Heart right ventricle (tissue), 16 donors: ENCODE results near the gene RALA. TPM values are rescaled to one million over a fixed set of nuclear protein-coding genes. Genes with fewer than 3 reads are reported as not detected.
"Not testable (repeated sequence)": the region's sequence is repeated elsewhere in the genome, so short reads cannot be mapped to it uniquely, and the experiment has no call there.

Experiments used
- ATAC-seq, 8 donors: fragments of 200-7000 bp; cut with Tn5 transposase; one replicate each; pipeline ENCODE4 v1.9.1; 2020; ENCODE audit warnings: mild to moderate bottlenecking in 8 of 8, moderate library complexity in 8 of 8, moderate number of reproducible peaks in 1 of 8
- DNase-seq, 2 donors: peaks; one replicate each; pipeline ENCODE4 v3.0.0-alpha.2; 2020
- H3K27ac ChIP-seq, 10 donors: fragments of 200-600 bp; sonication (generic) in 2 of 10; one replicate each; pipeline versions ENCODE4 v1.5.0 to v1.8.0; 2020 to 2022; ENCODE audit warnings: mild to moderate bottlenecking in 3 of 10
- H3K27me3 ChIP-seq, 7 donors: fragments of 200-600 bp; one replicate each; pipeline ENCODE4 v1.8.0; 2021 to 2022; ENCODE audit warnings: mild to moderate bottlenecking in 2 of 7
- H3K36me3 ChIP-seq, 9 donors: fragments of 200-600 bp; sonication (generic) in 1 of 9; one replicate each; pipeline versions ENCODE4 v1.5.0 to v1.8.0; 2020 to 2022; ENCODE audit warnings: mild to moderate bottlenecking in 2 of 9
- H3K4me1 ChIP-seq, 9 donors: fragments of 200-600 bp; sonication (generic) in 1 of 9; one replicate each; pipeline versions ENCODE4 v1.5.0 to v1.8.0; 2020 to 2022; ENCODE audit warnings: mild to moderate bottlenecking in 4 of 9
- H3K4me3 ChIP-seq, 10 donors: fragments of 200-600 bp; sonication (generic) in 2 of 10; one replicate each; pipeline versions ENCODE4 v1.5.0 to v1.8.0; 2020 to 2022; ENCODE audit warnings: mild to moderate bottlenecking in 7 of 10, moderate library complexity in 2 of 10
- H3K9me3 ChIP-seq, 11 donors: fragments of 200-600 bp in 10 of 11; sonication (generic) in 2 of 11; one replicate each; pipeline versions ENCODE4 v1.5.0 to v1.8.0; 2013 to 2022; ENCODE audit warnings: mild to moderate bottlenecking in 2 of 11, control low read depth in 1 of 11, moderate library complexity in 1 of 11
- CTCF ChIP-seq, 9 donors: fragments of 200-600 bp; sonication (generic) in 2 of 9; IDR thresholded peaks; one replicate each; pipeline versions ENCODE4 v1.5.0 to v1.8.0; 2021 to 2022; ENCODE audit warnings: antibody characterized with exemption in 9 of 9, mild to moderate bottlenecking in 5 of 9, moderate library complexity in 1 of 9
- WGBS, 2 donors: extraction: QIAGEN DNeasy Blood & Tissue Kit; methylation state at CpG; one replicate each; pipeline ENCODE4 v1.1.7; 2013; ENCODE audit warnings: inconsistent platforms in 1 of 2; 5-methylcytosine and 5-hydroxymethylcytosine counted together
- intact Hi-C, 10 donors: fragments of 100-400 bp; cut with DNase I; formaldehyde crosslinking; loops; one replicate each; pipeline versions ENCODE4 v1.11.1 to v1.14.2; 2022
- polyA plus RNA-seq, 2 donors: library from polyadenylated mRNA; stranded (reverse); fragments of 200-250 nt; gene quantifications; one replicate each; pipeline ENCODE4 v1.2.3, GENCODE V29; 2013
- total RNA-seq, 10 donors: library from RNA; stranded (reverse); fragmentation: NEBNext Ultra II Directional in 3 of 10; extraction: Animal tissue kit (Norgen Biotek cat#: 25700) in 3 of 10; gene quantifications; one replicate each; pipeline versions ENCODE4 v1.2.1 to v1.2.4, GENCODE V29; 2021 to 2023
- donor health status: Arrhythmogenic right ventricular cardiomyopathy.
- donor health status: ischemic (EF 13 %, LVEDD 7.1; RV severe dilation, severe dysfunction).
- donor health status: healthy with polysubstance abuse.
- donor health status: DM: no; HTN: yes; CAD: no.
- donor health status: DM: no; HTN: no; CAD: no.
- donor health status: ischemic (EF 25% LVEDD 6.9; RV normal size, moderate dysfunction).
- donor health status: ischemic (EF 25% LVEDD 5.7; RV mildly dilated, moderate dysfunction).
- donor health status: healthy.
- donor health status: DM: yes; HTN: yes; CAD: no.
- donor health status: Ischemic cardiomyopathy.
- donor health status: ischemic (EF 35%, LVEDD 5.7; RV mildly dilated, moderate dysfunction).
- donor health status: nonischemic (EF 11% LVEDD 7.7; RV severe dilation, severe dysfunction).
- donor health status: DM: yes; HTN: yes; CAD: no.
- donor health status: PGD.
- donor health status: ischemic (EF 29% LVEDD 5.4; RV normal size, mild dysfunction).
- donor health status: nonischemic (EF 23%, LVEDD 6.1; RV moderate dilation, normal function).

RALA gene
- total and polyA plus RNA-seq, 12 donors: 15.2 to 32.7 (median 21.6) TPM

- Histone ChIP-seq H3K9me3 (no peaks in the 10 kb centered on the region), H3K27ac (no peak overlapping the region), H3K36me3 (no peaks in the 10 kb centered on the region), H3K4me1 (peaks cover 0 to 10% (median 0%) of the 10 kb centered on the region in 9 donors), H3K4me3 (no peak overlapping the region), H3K27me3 (no peaks in the 10 kb centered on the region)
- ATAC-seq (no peak), DNase-seq (no peak)
- 91 to 93% methylated on average over 2 of the region's 2 CpGs for WGBS, 2 donors
- no peak for TF ChIP-seq CTCF (IDR thresholded peaks at IDR 0.05)
- intact Hi-C loops: loop anchor here in 2 of 10 donors (5.0 kb wide), 1 partner anchor 167 kb away; no protein-coding TSS in a partner anchor
These were observed 126.3 kb downstream of the RALA start for GRCh38 chr7:39749717-39750116.

- no peak overlapping the region for H3K27ac ChIP-seq
- 87 to 92% methylated on average over 5 of the region's 5 CpGs for WGBS, 2 donors
- DNase-seq: no peak
- TF ChIP-seq CTCF (IDR thresholded peaks at IDR 0.05): no peak
- H3K36me3 ChIP-seq: no peaks in the 10 kb centered on the region
- H3K4me1 ChIP-seq: peaks cover 0 to 10% (median 0%) of the 10 kb centered on the region in 9 donors
- ATAC-seq: no peak
- no peak overlapping the region for H3K4me3 ChIP-seq
- intact Hi-C loops: no loop called here
- H3K27me3 ChIP-seq: no peaks in the 10 kb centered on the region
- no peaks in the 10 kb centered on the region for H3K9me3 ChIP-seq
These were observed 127.1 kb downstream of the RALA start for GRCh38 chr7:39750253-39751077.

GRCh38 chr7:39753237-39753636 lies 129.9 kb downstream of the RALA start:
- H3K9me3 ChIP-seq, H3K4me3 ChIP-seq, intact Hi-C loops, H3K27me3 ChIP-seq, H3K36me3 ChIP-seq, H3K27ac ChIP-seq, DNase-seq, ATAC-seq: not testable (repeated sequence)
- H3K4me1 ChIP-seq: peaks cover 0 to 14% (median 9%) of the 10 kb centered on the region in 9 donors
- WGBS, 2 donors: 97 to 99% methylated on average over 5 of the region's 5 CpGs

GRCh38 chr7:39753823-39754325 lies 130.5 kb downstream of the RALA start:
- DNase-seq (no peak), ATAC-seq (no peak)
- H3K9me3 ChIP-seq: no peaks in the 10 kb centered on the region
- 93 to 95% methylated on average over 28 to 29 of the region's 29 CpGs for WGBS, 2 donors
- intact Hi-C loops: no loop called here
- no peaks in the 10 kb centered on the region for H3K27me3 ChIP-seq
- H3K36me3 ChIP-seq: no peaks in the 10 kb centered on the region
- H3K4me3 ChIP-seq: no peak overlapping the region
- H3K27ac ChIP-seq: no peak overlapping the region
- TF ChIP-seq CTCF (IDR thresholded peaks at IDR 0.05): no peak
- peaks cover 0 to 15% (median 11%) of the 10 kb centered on the region in 9 donors for H3K4me1 ChIP-seq
